Peyer's patch (tissue), 4 donors: ENCODE data around the gene SH3RF3.

Experiments
- POLR2A ChIP-seq, 2 donors: fragments of 450-650 bp; IDR thresholded peaks; one replicate each; pipeline ENCODE4 v1.5.1; 2017; ENCODE audit warnings: antibody characterized with exemption in 2 of 2, mild to moderate bottlenecking in 2 of 2, moderate library complexity in 2 of 2
- TF ChIP-seq, protein P1 (sequence below), 6 experiments: fragments of 450-650 bp in 4 of 6; fragments of 200-600 bp in 2 of 6; sonication (generic) in 1 of 6; IDR thresholded peaks; one replicate each; pipeline ENCODE4 v1.5.1; 2017 to 2019; ENCODE audit warnings: antibody characterized with exemption in 6 of 6, mild to moderate bottlenecking in 3 of 6, moderate library complexity in 1 of 6

- TF ChIP-seq POLR2A (IDR thresholded peaks at IDR 0.05): no peak
- TF ChIP-seq, protein P1, sequence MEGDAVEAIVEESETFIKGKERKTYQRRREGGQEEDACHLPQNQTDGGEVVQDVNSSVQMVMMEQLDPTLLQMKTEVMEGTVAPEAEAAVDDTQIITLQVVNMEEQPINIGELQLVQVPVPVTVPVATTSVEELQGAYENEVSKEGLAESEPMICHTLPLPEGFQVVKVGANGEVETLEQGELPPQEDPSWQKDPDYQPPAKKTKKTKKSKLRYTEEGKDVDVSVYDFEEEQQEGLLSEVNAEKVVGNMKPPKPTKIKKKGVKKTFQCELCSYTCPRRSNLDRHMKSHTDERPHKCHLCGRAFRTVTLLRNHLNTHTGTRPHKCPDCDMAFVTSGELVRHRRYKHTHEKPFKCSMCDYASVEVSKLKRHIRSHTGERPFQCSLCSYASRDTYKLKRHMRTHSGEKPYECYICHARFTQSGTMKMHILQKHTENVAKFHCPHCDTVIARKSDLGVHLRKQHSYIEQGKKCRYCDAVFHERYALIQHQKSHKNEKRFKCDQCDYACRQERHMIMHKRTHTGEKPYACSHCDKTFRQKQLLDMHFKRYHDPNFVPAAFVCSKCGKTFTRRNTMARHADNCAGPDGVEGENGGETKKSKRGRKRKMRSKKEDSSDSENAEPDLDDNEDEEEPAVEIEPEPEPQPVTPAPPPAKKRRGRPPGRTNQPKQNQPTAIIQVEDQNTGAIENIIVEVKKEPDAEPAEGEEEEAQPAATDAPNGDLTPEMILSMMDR (IDR thresholded peaks at IDR 0.05): no peak
These were observed 253.9 kb downstream of the SH3RF3 start for GRCh38 chr2:109382951-109383350.
